ENCODE results near the gene RAPGEF4.
A peak's percentile ranks its signal among the peaks of the same experiment; 100 is the strongest.

The RAPGEF4 gene

GRCh38 chr2:172967036-172967982, 231.7 kb downstream of the RAPGEF4 start:
- DNase-seq (ENCODE audit: low read depth in 2 of 2): no peak

- no peak for DNase-seq (ENCODE audit: low read depth in 2 of 2)
Observed at GRCh38 chr2:172968061-172968469, 232.4 kb downstream of the RAPGEF4 start.

GRCh38 chr2:172969166-172969565, 233.5 kb downstream of the RAPGEF4 start:
- no peak for DNase-seq (ENCODE audit: low read depth in 2 of 2)

GRCh38 chr2:172969609-172970008, 234.0 kb downstream of the RAPGEF4 start:
- DNase-seq (ENCODE audit: low read depth in 2 of 2): no peak

GRCh38 chr2:172970660-172971059, 235.0 kb downstream of the RAPGEF4 start:
- no peak for DNase-seq (ENCODE audit: low read depth in 2 of 2)

GRCh38 chr2:172972005-172972619, 236.5 kb downstream of the RAPGEF4 start:
- DNase-seq (ENCODE audit: low read depth in 2 of 2): peak; percentile 21 to 22

GRCh38 chr2:172974762-172975161, 239.1 kb downstream of the RAPGEF4 start:
- DNase-seq (ENCODE audit: low read depth in 2 of 2): no peak

GRCh38 chr2:172976116-172976515, 240.5 kb downstream of the RAPGEF4 start:
- no peak for DNase-seq (ENCODE audit: low read depth in 2 of 2)

GRCh38 chr2:172976816-172977215, 241.2 kb downstream of the RAPGEF4 start:
- DNase-seq (ENCODE audit: low read depth in 2 of 2): no peak

GRCh38 chr2:172977270-172978062, 241.8 kb downstream of the RAPGEF4 start:
- DNase-seq (ENCODE audit: low read depth in 2 of 2): no peak

GRCh38 chr2:172978063-172978383, 242.4 kb downstream of the RAPGEF4 start:
- DNase-seq (ENCODE audit: low read depth in 2 of 2): no peak

GRCh38 chr2:172985139-172985892, 249.7 kb downstream of the RAPGEF4 start:
- DNase-seq (ENCODE audit: low read depth in 2 of 2): no peak

- DNase-seq (ENCODE audit: low read depth in 2 of 2): no peak
Observed at GRCh38 chr2:172986040-172986439, 250.4 kb downstream of the RAPGEF4 start.

- no peak for DNase-seq (ENCODE audit: low read depth in 2 of 2)
Observed at GRCh38 chr2:172988728-172989127, 253.1 kb downstream of the RAPGEF4 start.

- DNase-seq (ENCODE audit: low read depth in 2 of 2): no peak
Observed at GRCh38 chr2:172991031-172991430, 255.4 kb downstream of the RAPGEF4 start.

- DNase-seq (ENCODE audit: low read depth in 2 of 2): no peak
Observed at GRCh38 chr2:172993139-172993538, 257.5 kb downstream of the RAPGEF4 start.

- no peak for DNase-seq (ENCODE audit: low read depth in 2 of 2)
Observed at GRCh38 chr2:172993931-172994717, 258.5 kb downstream of the RAPGEF4 start.

GRCh38 chr2:172994864-172995263, 259.2 kb downstream of the RAPGEF4 start:
- DNase-seq (ENCODE audit: low read depth in 2 of 2): no peak

- no peak for DNase-seq (ENCODE audit: low read depth in 2 of 2)
Observed at GRCh38 chr2:172995323-172996244, 259.9 kb downstream of the RAPGEF4 start.

All from stimulated activated CD8-positive, alpha-beta memory T cell treated with anti-CD3 and anti-CD28 coated beads, Interleukin-2, amount 100 ng/mL, for 48 hours (primary cell).